HG03097 (cell line): ENCODE data around the gene TRAF3.
A peak's percentile ranks its signal among the peaks of the same experiment; 100 is the strongest.

Experiments
- ATAC-seq: cut with Tn5 transposase; IDR thresholded peaks from one replicate; pipeline ENCODE4 v1.9.1; 2021; ENCODE audit not compliant: unreplicated experiment, low FRiP score

TRAF3 gene, protein sequence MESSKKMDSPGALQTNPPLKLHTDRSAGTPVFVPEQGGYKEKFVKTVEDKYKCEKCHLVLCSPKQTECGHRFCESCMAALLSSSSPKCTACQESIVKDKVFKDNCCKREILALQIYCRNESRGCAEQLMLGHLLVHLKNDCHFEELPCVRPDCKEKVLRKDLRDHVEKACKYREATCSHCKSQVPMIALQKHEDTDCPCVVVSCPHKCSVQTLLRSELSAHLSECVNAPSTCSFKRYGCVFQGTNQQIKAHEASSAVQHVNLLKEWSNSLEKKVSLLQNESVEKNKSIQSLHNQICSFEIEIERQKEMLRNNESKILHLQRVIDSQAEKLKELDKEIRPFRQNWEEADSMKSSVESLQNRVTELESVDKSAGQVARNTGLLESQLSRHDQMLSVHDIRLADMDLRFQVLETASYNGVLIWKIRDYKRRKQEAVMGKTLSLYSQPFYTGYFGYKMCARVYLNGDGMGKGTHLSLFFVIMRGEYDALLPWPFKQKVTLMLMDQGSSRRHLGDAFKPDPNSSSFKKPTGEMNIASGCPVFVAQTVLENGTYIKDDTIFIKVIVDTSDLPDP

GRCh38 chr14:102776761-102777710, at the start of gene TRAF3:
TRAF3 (plus strand) TSS chr14:102777449; CDS start chr14:102870202, 92,753 bp downstream.
- peak; percentile 55 for ATAC-seq

GRCh38 chr14:102728501-102728900, 48.7 kb upstream of the TRAF3 start:
- no peak for ATAC-seq

DNA sequence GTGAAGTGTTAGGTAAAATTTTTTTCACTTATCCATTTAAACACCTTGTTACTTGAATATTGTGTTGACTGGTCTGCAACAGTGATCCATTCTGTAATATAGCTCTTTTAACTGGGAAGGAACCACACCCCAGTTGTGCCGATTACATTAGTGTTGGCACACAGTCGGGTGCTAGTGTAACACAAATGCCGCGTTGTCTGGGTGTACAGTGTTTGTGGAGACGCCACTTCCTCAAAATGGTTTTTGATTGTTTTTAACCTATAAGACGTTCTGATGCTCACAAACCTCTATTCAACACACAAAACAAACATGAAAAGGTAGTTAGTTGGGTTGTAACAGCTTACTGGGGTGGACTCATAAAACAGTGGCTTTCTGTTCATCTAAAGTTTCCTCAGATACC, 48.0 kb upstream of the TRAF3 start:
- no peak for ATAC-seq

DNA sequence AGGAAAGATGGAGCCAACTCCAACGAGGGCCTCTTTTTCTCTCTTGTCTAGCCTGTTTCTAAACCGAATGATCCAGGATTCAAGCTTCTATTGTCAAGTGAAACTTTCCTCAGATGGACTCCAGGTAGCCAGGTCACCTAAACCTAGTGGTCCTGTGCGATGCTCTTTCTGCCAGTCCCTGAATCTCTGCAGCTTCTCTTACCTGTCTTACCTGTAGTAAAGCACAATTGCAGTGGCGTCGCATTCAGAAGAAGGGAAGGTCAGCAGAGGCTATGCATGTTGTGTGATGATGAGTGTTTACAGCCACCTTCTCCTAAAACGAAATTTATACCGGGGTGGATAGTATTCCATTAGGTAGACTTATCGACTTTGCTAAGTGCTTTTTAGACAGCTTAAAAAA, 47.4 kb upstream of the TRAF3 start:
- ATAC-seq: no peak

DNA sequence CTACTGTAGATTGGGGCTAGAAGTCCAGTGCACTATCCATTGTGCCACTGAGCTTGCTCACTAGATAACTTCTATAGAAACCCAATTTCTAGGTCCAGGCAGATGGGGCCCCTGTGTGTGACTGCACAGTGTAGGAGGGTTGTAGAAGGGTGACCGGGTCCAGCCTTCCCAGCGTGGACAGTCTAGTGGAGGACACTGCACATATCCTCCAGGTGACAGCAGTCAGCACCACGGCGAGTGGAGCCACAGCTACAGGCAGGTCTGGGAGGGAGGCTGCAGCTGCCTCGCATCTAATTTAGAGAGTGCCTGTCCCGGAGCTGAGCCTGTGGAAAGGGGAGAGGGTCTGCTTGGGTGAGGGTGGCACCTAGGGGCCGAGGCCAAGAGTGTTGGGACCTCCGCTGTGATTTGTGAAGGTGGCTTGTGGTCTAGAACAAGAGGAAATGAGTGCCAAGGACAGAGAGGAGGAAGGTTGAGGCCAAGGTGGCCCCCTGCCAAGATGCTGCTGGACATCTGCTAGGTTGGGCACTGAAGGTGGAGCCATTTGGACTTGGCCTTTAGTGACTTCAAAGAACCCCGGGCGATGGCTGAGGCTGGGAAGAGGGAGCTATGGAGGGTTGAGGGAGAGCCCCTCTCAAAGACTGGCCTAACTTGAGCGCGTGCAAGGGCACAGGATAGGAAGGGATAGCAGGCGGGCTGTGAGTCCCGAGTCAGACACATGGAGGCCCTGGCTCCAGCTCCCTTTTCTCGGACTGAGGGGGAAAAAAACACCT, 46.0 kb upstream of the TRAF3 start:
- no peak for ATAC-seq

DNA sequence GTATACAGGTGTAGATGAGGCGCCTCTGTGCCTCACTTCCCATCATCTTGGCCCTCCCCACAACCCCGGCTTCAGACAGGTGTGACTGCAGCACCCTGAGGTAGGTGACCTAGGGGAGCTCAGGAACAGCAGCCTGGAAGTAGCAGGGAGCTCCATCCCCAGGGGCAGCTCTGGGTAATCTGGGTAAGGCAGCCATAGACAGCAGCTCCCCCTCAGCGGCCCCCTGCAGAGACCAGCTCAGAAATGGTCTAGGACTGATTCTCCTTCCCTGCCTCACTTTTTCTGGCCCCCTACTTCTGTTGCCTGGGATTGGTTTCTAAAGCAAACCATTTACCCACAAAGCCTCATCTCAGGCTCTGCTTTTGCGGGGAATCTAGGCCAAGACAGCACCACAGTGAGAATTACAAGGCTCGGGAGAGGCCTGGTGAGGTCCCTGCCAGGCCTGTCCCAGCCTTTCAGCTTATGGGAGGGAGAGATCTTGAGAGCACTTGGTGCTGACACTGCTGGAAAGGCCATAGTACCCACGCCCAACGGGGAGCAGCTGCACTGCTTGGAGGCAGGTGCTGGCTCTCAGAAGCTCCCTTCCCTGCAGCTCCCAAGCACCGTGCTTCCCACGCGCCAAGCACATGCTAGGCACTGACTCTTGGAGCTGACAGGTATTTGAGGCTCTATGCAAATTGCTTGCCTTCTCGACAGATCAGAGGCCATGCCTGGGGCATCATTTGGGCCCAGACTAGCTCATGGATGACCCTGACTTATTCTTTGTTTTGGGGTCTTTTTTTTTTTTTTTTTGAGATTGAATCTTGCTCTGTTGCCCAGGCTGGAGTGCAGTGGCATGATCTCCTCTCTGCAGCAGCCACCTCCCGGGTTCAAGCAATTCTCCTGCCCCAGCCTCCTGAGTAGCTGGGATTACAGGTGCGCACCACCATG, 45.1 kb upstream of the TRAF3 start:
- no peak for ATAC-seq

GRCh38 chr14:102732924-102733323, 44.3 kb upstream of the TRAF3 start:
- ATAC-seq: no peak

- ATAC-seq: no peak
These were observed 43.9 kb upstream of the TRAF3 start for GRCh38 chr14:102733326-102733725.

DNA sequence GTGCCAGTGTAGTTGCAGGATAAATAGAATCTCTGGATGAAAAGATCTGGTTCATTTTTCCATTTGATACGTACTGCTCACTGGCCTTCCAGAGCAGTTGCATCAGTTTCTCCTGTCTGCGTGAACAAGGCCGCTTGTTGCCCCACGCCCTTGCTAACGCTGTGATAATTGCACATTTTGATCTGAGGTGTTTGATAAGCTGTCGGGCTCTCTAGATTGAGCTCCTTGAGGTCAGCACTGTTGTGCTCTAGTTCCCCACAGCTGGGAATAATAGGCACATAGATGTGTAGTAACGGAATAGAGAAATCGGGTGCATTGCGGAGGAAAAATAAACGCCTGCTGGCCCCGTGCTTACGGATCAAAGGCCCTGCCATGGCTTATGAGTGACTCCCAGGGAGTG, 42.8 kb upstream of the TRAF3 start:
- ATAC-seq: no peak

DNA sequence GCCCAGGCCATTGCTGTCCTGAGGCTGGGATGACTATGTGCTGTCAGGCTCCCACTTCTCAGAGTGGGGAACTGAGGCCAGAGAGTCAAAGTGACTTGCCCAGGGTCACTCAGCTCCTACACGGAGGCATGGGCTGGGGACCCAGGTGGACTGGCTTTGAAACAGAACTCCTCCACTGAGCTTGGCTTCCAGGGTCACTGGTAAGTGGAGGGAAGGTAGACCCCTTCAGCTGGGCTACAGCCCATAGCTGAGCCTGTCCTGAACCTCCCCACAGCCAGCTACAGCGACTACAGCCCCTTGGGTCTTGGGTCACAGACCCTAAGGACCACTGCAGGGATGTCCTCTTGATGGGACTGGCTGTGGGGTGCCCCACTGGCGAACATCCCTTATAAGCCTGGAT, 40.3 kb upstream of the TRAF3 start:
- no peak for ATAC-seq

GRCh38 chr14:102737402-102738372, 39.6 kb upstream of the TRAF3 start:
- ATAC-seq: no peak

- ATAC-seq: no peak
These were observed 38.7 kb upstream of the TRAF3 start for GRCh38 chr14:102738373-102739189.

GRCh38 chr14:102739190-102739469, 38.1 kb upstream of the TRAF3 start:
- ATAC-seq: no peak

DNA sequence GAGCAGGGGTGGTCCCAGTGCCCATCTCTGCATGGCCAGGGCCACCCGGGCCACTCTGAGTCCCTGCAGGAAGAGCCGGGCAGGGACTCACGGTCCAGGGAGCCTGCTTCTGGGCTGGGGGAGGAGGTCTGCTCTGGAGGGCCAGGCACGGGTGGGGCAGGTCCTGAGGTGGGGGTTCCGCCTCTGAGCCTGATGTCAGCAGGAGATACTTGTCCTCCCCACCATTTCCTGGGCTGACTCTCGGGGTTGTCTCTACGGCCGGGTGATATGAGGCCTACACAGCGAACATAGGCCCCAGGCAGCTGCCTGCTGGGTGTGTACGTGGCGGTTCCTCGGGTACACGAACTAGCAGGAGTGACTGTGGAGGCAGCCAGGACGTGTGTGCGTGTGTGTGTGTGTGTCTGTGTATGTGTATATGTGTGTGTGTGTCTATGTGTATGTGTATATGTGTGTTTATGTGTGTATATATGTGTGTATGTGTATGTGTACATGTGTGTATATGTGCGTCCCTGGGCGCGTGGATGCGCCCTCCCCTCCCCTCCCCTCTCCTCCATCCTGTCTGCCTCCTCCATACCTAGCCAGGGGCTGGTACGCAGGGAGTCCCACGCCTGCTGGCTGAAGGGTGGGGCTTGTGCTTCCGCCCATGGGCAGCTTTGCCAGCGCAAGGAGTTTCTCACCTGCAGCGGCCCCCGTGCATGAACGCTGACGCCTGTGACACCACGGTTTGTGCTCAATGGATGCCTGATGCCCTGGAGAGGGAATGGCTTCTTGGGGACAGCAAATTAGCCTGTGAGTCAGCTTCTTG, 30.4 kb upstream of the TRAF3 start:
- ATAC-seq: no peak

DNA sequence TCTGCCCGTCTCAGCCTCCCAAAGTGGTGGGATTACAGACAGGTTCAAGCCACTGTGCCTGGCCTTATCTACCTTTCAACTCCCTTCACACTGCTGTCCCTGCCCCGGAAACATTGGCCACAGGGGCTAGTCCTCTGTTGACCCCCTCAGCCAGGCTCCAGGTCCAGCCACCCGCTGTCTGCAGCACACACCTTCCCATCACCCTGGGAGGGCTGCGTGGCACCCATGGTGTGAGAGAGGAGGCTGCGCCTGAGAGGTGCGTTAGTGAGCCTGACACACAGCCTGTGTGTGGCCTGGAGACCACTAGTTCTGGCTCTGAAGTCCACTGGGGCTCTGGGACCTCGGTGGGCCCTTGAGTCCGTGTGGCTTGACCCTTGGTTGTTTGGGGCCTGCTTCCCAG, 28.4 kb upstream of the TRAF3 start:
- ATAC-seq: no peak

GRCh38 chr14:102749393-102750305, 27.6 kb upstream of the TRAF3 start:
- ATAC-seq: no peak
